ENCODE results near the gene TP53I3.

TP53I3 gene

DNA sequence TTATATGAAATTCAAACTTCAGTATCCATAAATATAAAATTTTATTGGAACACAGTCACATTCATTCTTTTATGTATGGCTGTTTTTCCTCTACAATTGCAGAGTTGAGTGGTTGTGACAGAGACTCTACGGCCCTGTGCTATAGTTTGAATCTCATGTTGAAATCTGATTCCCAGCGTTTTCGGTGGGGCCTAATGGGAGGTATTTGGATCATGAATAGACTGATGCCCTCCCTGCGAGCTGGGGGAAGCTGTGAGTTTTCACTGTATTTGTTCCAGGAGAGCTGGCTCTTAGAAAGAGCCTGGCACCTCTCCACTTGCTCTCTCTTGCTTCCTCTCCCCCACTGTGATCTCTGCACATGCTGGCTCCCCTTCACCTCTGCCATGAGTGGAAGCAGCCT lies 36.8 kb upstream of the TP53I3 start:
- no peak overlapping the region for H3K23ac ChIP-seq (ENCODE audit: low read depth, low read length, poor library complexity)
- no peak overlapping the region for H4K8ac ChIP-seq (ENCODE audit: low read depth, low read length)
- H2BK5ac ChIP-seq (ENCODE audit: low read length), result no peak overlapping the region
- H2AFZ ChIP-seq (ENCODE audit: low read length), result no peak overlapping the region
- H3K27me3 ChIP-seq (ENCODE audit: control insufficient read depth in 3 of 3, insufficient read depth in 3 of 3, low read depth in 1 of 3, low read length in 3 of 3), result no peaks in the 10 kb centered on the region
- H3K79me1 ChIP-seq (ENCODE audit: low read depth, low read length), result no peaks in the 10 kb centered on the region
- H2BK15ac ChIP-seq (ENCODE audit: low read length), result no peak overlapping the region
- H2BK120ac ChIP-seq (ENCODE audit: low read depth, low read length), result no peak overlapping the region
- H3K4me1 ChIP-seq (ENCODE audit: control insufficient read depth in 2 of 2, insufficient read depth in 1 of 2, low read depth in 1 of 2, low read length in 2 of 2), result peaks cover 0 to 1% of the 10 kb centered on the region in 2 donors
- H3K4me2 ChIP-seq (ENCODE audit: insufficient read depth, low read length, poor library complexity, severe bottlenecking), result no peak overlapping the region
- no peak overlapping the region for H3K14ac ChIP-seq (ENCODE audit: low read length)
- H2AK5ac ChIP-seq (ENCODE audit: low read depth, low read length), result no peak overlapping the region
- H3K4ac ChIP-seq (ENCODE audit: low read length), result no peak overlapping the region
- H3K36me3 ChIP-seq (replicated peaks in 1 of 2; ENCODE audit: control insufficient read depth in 2 of 2, insufficient read depth in 2 of 2, low read length in 2 of 2), result no peaks in the 10 kb centered on the region
- no peak overlapping the region for H3K9ac ChIP-seq (ENCODE audit: low read depth, low read length, poor library complexity)
- no peak overlapping the region for H4K91ac ChIP-seq (ENCODE audit: low read depth, low read length, poor library complexity)
- no peak overlapping the region for H3K4me3 ChIP-seq (ENCODE audit: low read length in 2 of 2)
- H3K9me3 ChIP-seq (replicated peaks in 1 of 2; ENCODE audit: control insufficient read depth in 2 of 2, insufficient read depth in 1 of 2, low read depth in 1 of 2, low read length in 2 of 2), result no peaks in the 10 kb centered on the region
- WGBS, 2 donors (ENCODE audit: extremely low coverage in 2 of 2, insufficient read length in 2 of 2, insufficient replicate concordance in 1 of 2), result no CpG with 5 or more reads among the region's 4 CpGs
- DNase-seq (ENCODE audit: low spot score), result peak; percentile 9
- no peak overlapping the region for H3K27ac ChIP-seq (replicated peaks; ENCODE audit: low read length)
- H3K18ac ChIP-seq (ENCODE audit: low read length), result no peak overlapping the region
- no peak overlapping the region for H2BK12ac ChIP-seq (ENCODE audit: low read length)

DNA sequence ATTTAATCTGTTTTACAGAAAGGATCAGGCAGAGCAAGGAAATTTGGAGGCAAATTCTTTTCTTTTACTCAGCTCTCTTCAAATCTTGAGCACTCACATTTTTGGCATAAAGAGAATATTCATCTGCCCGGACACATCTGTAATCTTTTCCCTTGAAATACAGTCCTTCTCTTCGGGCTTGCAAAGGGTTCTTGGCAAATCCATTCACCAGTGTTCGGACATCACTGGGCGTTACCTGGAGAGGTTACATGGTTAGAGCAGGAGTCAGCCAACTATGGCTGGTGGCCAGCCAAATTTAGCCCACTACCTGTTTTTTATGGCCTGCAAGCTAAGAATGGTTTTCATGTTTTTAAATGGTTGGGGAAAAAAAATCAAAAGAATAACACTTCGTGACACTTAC lies 36.4 kb upstream of the TP53I3 start:
- no peak overlapping the region for H3K4me2 ChIP-seq (ENCODE audit: insufficient read depth, low read length, poor library complexity, severe bottlenecking)
- no peaks in the 10 kb centered on the region for H3K27me3 ChIP-seq (ENCODE audit: control insufficient read depth in 3 of 3, insufficient read depth in 3 of 3, low read depth in 1 of 3, low read length in 3 of 3)
- no peak overlapping the region for H3K4ac ChIP-seq (ENCODE audit: low read length)
- H2BK120ac ChIP-seq (ENCODE audit: low read depth, low read length), result no peak overlapping the region
- no peak overlapping the region for H2BK15ac ChIP-seq (ENCODE audit: low read length)
- WGBS, 2 donors (ENCODE audit: extremely low coverage in 2 of 2, insufficient read length in 2 of 2, insufficient replicate concordance in 1 of 2), result no CpG with 5 or more reads among the region's 5 CpGs
- no peak overlapping the region for H4K91ac ChIP-seq (ENCODE audit: low read depth, low read length, poor library complexity)
- no peak overlapping the region for H3K18ac ChIP-seq (ENCODE audit: low read length)
- H2AK5ac ChIP-seq (ENCODE audit: low read depth, low read length), result no peak overlapping the region
- H3K27ac ChIP-seq (replicated peaks; ENCODE audit: low read length), result no peak overlapping the region
- no peaks in the 10 kb centered on the region for H3K79me1 ChIP-seq (ENCODE audit: low read depth, low read length)
- H4K8ac ChIP-seq (ENCODE audit: low read depth, low read length), result no peak overlapping the region
- H3K36me3 ChIP-seq (replicated peaks in 1 of 2; ENCODE audit: control insufficient read depth in 2 of 2, insufficient read depth in 2 of 2, low read length in 2 of 2), result no peaks in the 10 kb centered on the region
- no peak overlapping the region for H2BK5ac ChIP-seq (ENCODE audit: low read length)
- H3K4me1 ChIP-seq (ENCODE audit: control insufficient read depth in 2 of 2, insufficient read depth in 1 of 2, low read depth in 1 of 2, low read length in 2 of 2), result peaks cover 0 to 1% of the 10 kb centered on the region in 2 donors
- no peak overlapping the region for H3K4me3 ChIP-seq (ENCODE audit: low read length in 2 of 2)
- H3K9ac ChIP-seq (ENCODE audit: low read depth, low read length, poor library complexity), result no peak overlapping the region
- H3K9me3 ChIP-seq (replicated peaks in 1 of 2; ENCODE audit: control insufficient read depth in 2 of 2, insufficient read depth in 1 of 2, low read depth in 1 of 2, low read length in 2 of 2), result no peaks in the 10 kb centered on the region
- no peak overlapping the region for H3K23ac ChIP-seq (ENCODE audit: low read depth, low read length, poor library complexity)
- no peak overlapping the region for H2AFZ ChIP-seq (ENCODE audit: low read length)
- no peak overlapping the region for H3K14ac ChIP-seq (ENCODE audit: low read length)
- H2BK12ac ChIP-seq (ENCODE audit: low read length), result no peak overlapping the region
- DNase-seq (ENCODE audit: low spot score), result no peak

DNA sequence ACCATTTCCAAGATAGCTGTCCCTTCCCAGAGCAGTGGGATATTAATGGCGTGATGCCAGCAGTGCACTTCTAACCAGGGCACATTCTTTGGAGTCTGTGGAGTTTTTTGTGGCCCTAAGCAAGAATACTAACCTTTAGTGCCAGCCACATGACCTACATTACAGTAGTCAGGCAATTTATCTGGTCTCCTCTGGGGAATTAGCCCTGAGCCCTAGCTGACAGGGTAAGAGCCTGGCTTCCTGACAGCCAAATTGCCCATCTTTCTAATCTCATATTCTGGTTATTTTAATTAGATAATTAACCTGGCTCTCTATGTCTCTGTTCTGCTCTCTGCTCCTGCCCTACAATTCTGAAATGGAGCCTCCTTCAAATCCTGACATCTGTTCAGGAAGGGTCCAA lies 33.3 kb upstream of the TP53I3 start:
- H3K27me3 ChIP-seq (ENCODE audit: control insufficient read depth in 3 of 3, insufficient read depth in 3 of 3, low read depth in 1 of 3, low read length in 3 of 3), result no peaks in the 10 kb centered on the region
- no peak overlapping the region for H3K4me2 ChIP-seq (ENCODE audit: insufficient read depth, low read length, poor library complexity, severe bottlenecking)
- no peak overlapping the region for H4K91ac ChIP-seq (ENCODE audit: low read depth, low read length, poor library complexity)
- no peak overlapping the region for H3K4me3 ChIP-seq (ENCODE audit: low read length in 2 of 2)
- no peak overlapping the region for H3K27ac ChIP-seq (replicated peaks; ENCODE audit: low read length)
- H3K4me1 ChIP-seq (ENCODE audit: control insufficient read depth in 2 of 2, insufficient read depth in 1 of 2, low read depth in 1 of 2, low read length in 2 of 2), result peaks cover 0 to 1% of the 10 kb centered on the region in 2 donors
- DNase-seq (ENCODE audit: low spot score), result no peak
- no peak overlapping the region for H2BK5ac ChIP-seq (ENCODE audit: low read length)
- no peak overlapping the region for H2BK120ac ChIP-seq (ENCODE audit: low read depth, low read length)
- no peak overlapping the region for H2BK15ac ChIP-seq (ENCODE audit: low read length)
- H2AFZ ChIP-seq (ENCODE audit: low read length), result no peak overlapping the region
- H3K9ac ChIP-seq (ENCODE audit: low read depth, low read length, poor library complexity), result no peak overlapping the region
- H3K79me1 ChIP-seq (ENCODE audit: low read depth, low read length), result no peaks in the 10 kb centered on the region
- no peak overlapping the region for H4K8ac ChIP-seq (ENCODE audit: low read depth, low read length)
- H3K14ac ChIP-seq (ENCODE audit: low read length), result no peak overlapping the region
- no peak overlapping the region for H2AK5ac ChIP-seq (ENCODE audit: low read depth, low read length)
- H3K4ac ChIP-seq (ENCODE audit: low read length), result no peak overlapping the region
- H3K23ac ChIP-seq (ENCODE audit: low read depth, low read length, poor library complexity), result no peak overlapping the region
- H3K9me3 ChIP-seq (replicated peaks in 1 of 2; ENCODE audit: control insufficient read depth in 2 of 2, insufficient read depth in 1 of 2, low read depth in 1 of 2, low read length in 2 of 2), result peaks cover 2 to 5% of the 10 kb centered on the region in 2 donors
- no peaks in the 10 kb centered on the region for H3K36me3 ChIP-seq (replicated peaks in 1 of 2; ENCODE audit: control insufficient read depth in 2 of 2, insufficient read depth in 2 of 2, low read length in 2 of 2)
- H2BK12ac ChIP-seq (ENCODE audit: low read length), result no peak overlapping the region
- no CpG with 5 or more reads among the region's 1 CpG for WGBS, 2 donors (ENCODE audit: extremely low coverage in 2 of 2, insufficient read length in 2 of 2, insufficient replicate concordance in 1 of 2)
- no peak overlapping the region for H3K18ac ChIP-seq (ENCODE audit: low read length)

DNA sequence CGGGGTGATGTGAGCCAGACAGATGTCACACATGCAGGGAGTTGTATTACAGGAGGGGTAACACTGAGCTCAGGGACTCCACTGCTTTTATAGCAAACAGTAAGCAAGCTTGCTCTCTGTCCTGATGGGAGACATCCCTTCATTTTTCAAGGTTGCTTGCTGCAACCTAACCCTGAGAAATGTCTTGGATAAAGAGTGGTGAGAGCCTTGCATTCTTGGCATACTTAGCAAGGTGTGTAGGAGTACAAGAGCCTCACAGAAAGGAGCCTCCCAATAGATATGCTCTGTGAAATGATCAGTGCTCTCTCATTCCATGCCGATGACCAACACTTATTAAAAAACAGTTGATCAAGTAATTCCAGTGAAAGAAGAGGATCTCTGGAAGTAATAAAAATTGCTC lies 30.4 kb upstream of the TP53I3 start:
- no peak overlapping the region for H2BK12ac ChIP-seq (ENCODE audit: low read length)
- H3K27me3 ChIP-seq (ENCODE audit: control insufficient read depth in 3 of 3, insufficient read depth in 3 of 3, low read depth in 1 of 3, low read length in 3 of 3), result no peaks in the 10 kb centered on the region
- DNase-seq (ENCODE audit: low spot score), result no peak
- no peak overlapping the region for H2AK5ac ChIP-seq (ENCODE audit: low read depth, low read length)
- H4K91ac ChIP-seq (ENCODE audit: low read depth, low read length, poor library complexity), result no peak overlapping the region
- no peaks in the 10 kb centered on the region for H3K79me1 ChIP-seq (ENCODE audit: low read depth, low read length)
- H3K18ac ChIP-seq (ENCODE audit: low read length), result no peak overlapping the region
- H3K14ac ChIP-seq (ENCODE audit: low read length), result no peak overlapping the region
- no peaks in the 10 kb centered on the region for H3K4me1 ChIP-seq (ENCODE audit: control insufficient read depth in 2 of 2, insufficient read depth in 1 of 2, low read depth in 1 of 2, low read length in 2 of 2)
- no peak overlapping the region for H3K23ac ChIP-seq (ENCODE audit: low read depth, low read length, poor library complexity)
- no peaks in the 10 kb centered on the region for H3K36me3 ChIP-seq (replicated peaks in 1 of 2; ENCODE audit: control insufficient read depth in 2 of 2, insufficient read depth in 2 of 2, low read length in 2 of 2)
- no peak overlapping the region for H3K4me2 ChIP-seq (ENCODE audit: insufficient read depth, low read length, poor library complexity, severe bottlenecking)
- H2BK120ac ChIP-seq (ENCODE audit: low read depth, low read length), result no peak overlapping the region
- H3K4ac ChIP-seq (ENCODE audit: low read length), result no peak overlapping the region
- no peak overlapping the region for H2BK5ac ChIP-seq (ENCODE audit: low read length)
- H4K8ac ChIP-seq (ENCODE audit: low read depth, low read length), result no peak overlapping the region
- H2BK15ac ChIP-seq (ENCODE audit: low read length), result no peak overlapping the region
- H3K9ac ChIP-seq (ENCODE audit: low read depth, low read length, poor library complexity), result no peak overlapping the region
- H3K9me3 ChIP-seq (replicated peaks in 1 of 2; ENCODE audit: control insufficient read depth in 2 of 2, insufficient read depth in 1 of 2, low read depth in 1 of 2, low read length in 2 of 2), result peaks cover 2 to 5% of the 10 kb centered on the region in 2 donors
- WGBS, 2 donors (ENCODE audit: extremely low coverage in 2 of 2, insufficient read length in 2 of 2, insufficient replicate concordance in 1 of 2), result no CpG with 5 or more reads among the region's 2 CpGs
- H2AFZ ChIP-seq (ENCODE audit: low read length), result no peak overlapping the region
- H3K27ac ChIP-seq (replicated peaks; ENCODE audit: low read length), result no peak overlapping the region
- no peak overlapping the region for H3K4me3 ChIP-seq (ENCODE audit: low read length in 2 of 2)

Measured in neuronal stem cell (in vitro differentiated cells).